ENCODE results near the gene TMEM62.

- no peak for TF ChIP-seq CTCF (IDR thresholded peaks at IDR 0.05)
- TF ChIP-seq POLR2A (IDR thresholded peaks at IDR 0.05): no peak
These were observed 41.5 kb upstream of the TMEM62 start for GRCh38 chr15:43091859-43092258.

Data from right lobe of liver (tissue), 4 donors.